Sigmoid colon (tissue), 4 donors: ENCODE data around the gene SCML2.
"Not testable (repeated sequence)": the region's sequence is repeated elsewhere in the genome, so short reads cannot be mapped to it uniquely, and the experiment has no call there.

ENCODE experiments used
- EP300 ChIP-seq, 4 donors: sonication (generic); formaldehyde crosslinking; IDR thresholded peaks; one replicate each; pipeline ENCODE4 v1.6.1; 2017; ENCODE audit warnings: antibody characterized with exemption in 4 of 4
- TF ChIP-seq, protein P1 (sequence below), 4 experiments: fragments of 450-650 bp in 3 of 4; fragments of 200-600 bp in 1 of 4; IDR thresholded peaks; one replicate each; pipeline ENCODE4 v1.5.1; 2016 to 2019; ENCODE audit warnings: antibody characterized with exemption in 4 of 4, mild to moderate bottlenecking in 3 of 4, moderate library complexity in 2 of 4

- TF ChIP-seq, protein P1, sequence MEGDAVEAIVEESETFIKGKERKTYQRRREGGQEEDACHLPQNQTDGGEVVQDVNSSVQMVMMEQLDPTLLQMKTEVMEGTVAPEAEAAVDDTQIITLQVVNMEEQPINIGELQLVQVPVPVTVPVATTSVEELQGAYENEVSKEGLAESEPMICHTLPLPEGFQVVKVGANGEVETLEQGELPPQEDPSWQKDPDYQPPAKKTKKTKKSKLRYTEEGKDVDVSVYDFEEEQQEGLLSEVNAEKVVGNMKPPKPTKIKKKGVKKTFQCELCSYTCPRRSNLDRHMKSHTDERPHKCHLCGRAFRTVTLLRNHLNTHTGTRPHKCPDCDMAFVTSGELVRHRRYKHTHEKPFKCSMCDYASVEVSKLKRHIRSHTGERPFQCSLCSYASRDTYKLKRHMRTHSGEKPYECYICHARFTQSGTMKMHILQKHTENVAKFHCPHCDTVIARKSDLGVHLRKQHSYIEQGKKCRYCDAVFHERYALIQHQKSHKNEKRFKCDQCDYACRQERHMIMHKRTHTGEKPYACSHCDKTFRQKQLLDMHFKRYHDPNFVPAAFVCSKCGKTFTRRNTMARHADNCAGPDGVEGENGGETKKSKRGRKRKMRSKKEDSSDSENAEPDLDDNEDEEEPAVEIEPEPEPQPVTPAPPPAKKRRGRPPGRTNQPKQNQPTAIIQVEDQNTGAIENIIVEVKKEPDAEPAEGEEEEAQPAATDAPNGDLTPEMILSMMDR (IDR thresholded peaks at IDR 0.05): not testable (repeated sequence)
- TF ChIP-seq EP300 (IDR thresholded peaks at IDR 0.05): not testable (repeated sequence)
Measured at GRCh38 chrX:18229646-18230045, 124.8 kb downstream of the SCML2 start.
